K562 (cell line): ENCODE measurements around the gene LZTS2. TPM values are rescaled to one million over a fixed set of nuclear protein-coding genes. Genes with fewer than 3 reads are reported as not detected.

Experiments
- CBFA2T3 ChIP-seq: fragments of 450-650 bp; IDR thresholded peaks from 2 replicates; pipeline ENCODE4 v1.6.1; 2017
- CC2D1A ChIP-seq: fragments of 450-650 bp; IDR thresholded peaks from 2 replicates; pipeline ENCODE4 v1.6.1; 2017; ENCODE audit warnings: mild to moderate bottlenecking
- EP300 ChIP-seq: IDR thresholded peaks from 2 replicates; pipeline ENCODE4 v1.6.1; 2012; ENCODE audit warnings: low read length, improper control_type of control experiment
- ETS1 ChIP-seq: conservative IDR thresholded peaks from 2 replicates; pipeline ENCODE4 v1.6.1; 2011; ENCODE audit warnings: low read depth, mild to moderate bottlenecking, low read length; ENCODE audit not compliant: control insufficient read depth
- HNRNPL ChIP-seq: fragments of 200-400 bp; formaldehyde crosslinking; IDR thresholded peaks from 2 replicates; pipeline ENCODE4 v1.6.1; 2017; ENCODE audit warnings: low read depth, mild to moderate bottlenecking, low read length
- MXD1 ChIP-seq: fragments of 250-450 bp; sonication (Bioruptor Pico); IDR thresholded peaks from 2 replicates; pipeline ENCODE4 v1.8.0; 2021; ENCODE audit warnings: borderline replicate concordance, mild to moderate bottlenecking, moderate library complexity; ENCODE audit not compliant: poor library complexity, severe bottlenecking
- NR2F6 ChIP-seq: fragments of 450-650 bp; formaldehyde crosslinking; IDR thresholded peaks from 2 replicates; pipeline ENCODE4 v1.4.0; 2020; ENCODE audit warnings: mild to moderate bottlenecking
- NRF1 ChIP-seq, 2 experiments: fragments of 450-650 bp; IDR thresholded peaks in 1 of 2; conservative IDR thresholded peaks in 1 of 2; 2 replicates each; pipeline ENCODE4 v1.6.1; 2014; ENCODE audit warnings: mild to moderate bottlenecking in 2 of 2
- SIRT6 ChIP-seq: IDR thresholded peaks from one replicate; pipeline ENCODE4 v1.6.1; 2012; ENCODE audit warnings: low read depth, mild to moderate bottlenecking, control low read depth, inconsistent platforms, low read length, moderate library complexity
- U2AF1 ChIP-seq: fragments of 200-400 bp; formaldehyde crosslinking; optimal IDR thresholded peaks from 2 replicates; pipeline ENCODE3; 2017; ENCODE audit warnings: mild to moderate bottlenecking, low read depth, low read length, moderate library complexity
- UBTF ChIP-seq, 2 experiments: IDR thresholded peaks; 2 replicates each; pipeline ENCODE4 v1.6.1; 2012; ENCODE audit warnings: improper control_type of control experiment in 2 of 2, low read depth in 2 of 2, low read length in 2 of 2, borderline replicate concordance in 1 of 2
- XRCC4 ChIP-seq: IDR thresholded peaks from one replicate; pipeline ENCODE4 v1.6.1; 2011; ENCODE audit not compliant: insufficient read depth, insufficient read length; ENCODE audit errors: extremely low read depth
- ZBTB49 ChIP-seq: sonication (generic); formaldehyde crosslinking; IDR thresholded peaks from 2 replicates; pipeline ENCODE4 v1.8.0; 2022; ENCODE audit warnings: missing genetic modification reagents, mild to moderate bottlenecking, borderline replicate concordance
- ZC3H4 ChIP-seq: sonication (generic); formaldehyde crosslinking; IDR thresholded peaks from 2 replicates; pipeline ENCODE4 v1.9.0; 2021; ENCODE audit warnings: missing genetic modification reagents, borderline replicate concordance
- ZNF551 ChIP-seq: fragments of 250-450 bp; sonication (Bioruptor Pico); IDR thresholded peaks from 2 replicates; pipeline ENCODE4 v1.5.0; 2021; ENCODE audit warnings: mild to moderate bottlenecking, moderate library complexity
- ZNF778 ChIP-seq: fragments of 450-650 bp; formaldehyde crosslinking; IDR thresholded peaks from 2 replicates; pipeline ENCODE4 v1.4.0; 2020; ENCODE audit warnings: mild to moderate bottlenecking, moderate library complexity
- ZNF785 ChIP-seq: fragments of 250-450 bp; sonication (Bioruptor Pico); IDR thresholded peaks from 2 replicates; pipeline ENCODE4 v1.4.0; 2020; ENCODE audit warnings: mild to moderate bottlenecking
- polyA plus RNA-seq, 8 experiments: library from polyadenylated mRNA; depleted of rRNA in 4 of 8; stranded (reverse) in 5 of 8; unstranded in 3 of 8; fragments of >200 nt; fragmentation: Nextera tagmentation in 2 of 8; fragmentation: Illumina TruSeq in 1 of 8; extraction: Ambion mirVana in 2 of 8; extraction: Trizol in 1 of 8; gene quantifications; 2 replicates each; pipeline versions ENCODE4 v1.2.1 to v1.2.3, GENCODE V29; 2011 to 2014; ENCODE audit warnings: inconsistent platforms in 1 of 8, missing spikeins in 1 of 8
- total RNA-seq, 7 experiments: library from RNA; depleted of rRNA in 6 of 7; stranded (reverse); fragments of >200 nt in 6 of 7; fragmentation: Illumina TruSeq in 2 of 7; extraction: Trizol in 2 of 7; gene quantifications; 2 replicates each; pipeline versions ENCODE4 v1.2.1 to v1.2.3, GENCODE V29; 2011 to 2021; ENCODE audit warnings: low replicate concordance in 1 of 7

LZTS2 gene
- total and polyA plus RNA-seq, 9 of the 15 experiments (the other 6 are each of a cell fraction or from before 2014, with no cell fraction given) = 0.23 to 42.5 (median 14.7) TPM

- TF ChIP-seq ZBTB49 (CRISPR knock-in tag) (no peak), XRCC4 (no peak), U2AF1 (no peak), ZC3H4 (CRISPR knock-in tag) (no peak; the same call in 1 of the 2 replicates), NR2F6 (no peak), ZNF785 (CRISPR knock-in tag) (no peak), EP300 (no peak), ZNF778 (CRISPR knock-in tag) (no peak), NRF1 (conservative IDR thresholded peaks at IDR 0.05 in 1 of 2, IDR thresholded peaks at IDR 0.05 in 1 of 2) (peak; percentile 62 to 71; a peak in 3 of 4 replicates), ZNF551 (CRISPR knock-in tag) (no peak), CBFA2T3 (no peak), HNRNPL (peak; percentile 58; the same call in 1 of the 2 replicates), MXD1 (CRISPR knock-in tag) (no peak), ETS1 (peak; percentile 53; the same call in 1 of the 2 replicates), SIRT6 (no peak), CC2D1A (no peak), UBTF (IDR thresholded peaks at IDR 0.05; ENCODE audit: borderline replicate concordance in 1 of 2, low read depth in 2 of 2, low read length in 2 of 2) (peak; percentile 34 to 78; a peak in 1 of 4 replicates)
Measured at GRCh38 chr10:100998991-100999741, 442 bp upstream of the LZTS2 start (continued).
